Small intestine (tissue), 7 donors: ENCODE data around the gene ACAA1. TPM values are rescaled to one million over a fixed set of nuclear protein-coding genes. Genes with fewer than 3 reads are reported as not detected.
A peak's percentile ranks its signal among the peaks of the same experiment; 100 is the strongest.

ENCODE experiments used
- DNase-seq, 2 donors: peaks; one replicate each; pipeline versions ENCODE4 v3.0.0 to v3.0.0-alpha.2; 2013
- FAIRE-seq: peaks from 2 replicates; lab custom pipeline; 2012; peaks lifted over from hg19 to GRCh38; lab: Jason Lieb, UNC
- H3K27ac ChIP-seq, 3 donors: one replicate each; pipeline ENCODE4 v1.5.1; 2013; ENCODE audit warnings: low read length in 2 of 3, mild to moderate bottlenecking in 2 of 3, control low read depth in 1 of 3, inconsistent platforms in 1 of 3, low read depth in 1 of 3, moderate library complexity in 1 of 3
- H3K27me3 ChIP-seq, 3 donors: one replicate each; pipeline ENCODE4 v1.6.1; 2013; ENCODE audit warnings: low read length in 3 of 3, inconsistent platforms in 1 of 3; ENCODE audit not compliant: control insufficient read depth in 3 of 3, insufficient read depth in 3 of 3
- H3K36me3 ChIP-seq, 3 donors: one replicate each; pipeline ENCODE4 v1.6.1; 2013; ENCODE audit warnings: low read length in 3 of 3, inconsistent platforms in 1 of 3, low read depth in 1 of 3, mild to moderate bottlenecking in 1 of 3, moderate library complexity in 1 of 3; ENCODE audit not compliant: control insufficient read depth in 3 of 3, insufficient read depth in 2 of 3
- H3K4me1 ChIP-seq, 3 donors: one replicate each; pipeline ENCODE4 v1.6.1; 2013; ENCODE audit warnings: low read length in 2 of 3, inconsistent platforms in 1 of 3, low read depth in 1 of 3, mild to moderate bottlenecking in 1 of 3, moderate library complexity in 1 of 3; ENCODE audit not compliant: control insufficient read depth in 3 of 3, insufficient read depth in 2 of 3
- H3K4me3 ChIP-seq, 3 donors: one replicate each; pipeline ENCODE4 v1.5.1; 2013; ENCODE audit warnings: low read length in 3 of 3, control low read depth in 1 of 3, inconsistent platforms in 1 of 3, low read depth in 1 of 3, mild to moderate bottlenecking in 1 of 3, moderate library complexity in 1 of 3
- H3K9me3 ChIP-seq, 2 donors: one replicate each; pipeline ENCODE4 v1.6.1; 2013; ENCODE audit warnings: low read depth in 1 of 2, low read length in 1 of 2; ENCODE audit not compliant: control insufficient read depth in 2 of 2, insufficient read depth in 1 of 2
- WGBS, 3 donors: extraction: QIAGEN DNeasy Blood & Tissue Kit; methylation state at CpG; one replicate each; pipeline ENCODE4 v1.1.7; 2013; 5-methylcytosine and 5-hydroxymethylcytosine counted together
- polyA plus RNA-seq, 4 donors: library from polyadenylated mRNA; stranded (reverse) in 3 of 4; unstranded in 1 of 4; fragments of 200-250 nt in 3 of 4; fragments of 120-200 nt in 1 of 4; gene quantifications; one replicate each; pipeline versions ENCODE4 v1.2.1 to v1.2.3, GENCODE V29; 2013
- donor health status: healthy with polysubstance abuse.
- donor health status: control.
- donor health status: control.
- donor health status: Bipolar disorder and iron deficiency.
- donor health status: healthy.

ACAA1 gene
- polyA plus RNA-seq, 4 donors = 59.6 to 443 (median 210) TPM

GRCh38 chr3:38141952-38142273 lies 5.0 kb upstream of the ACAA1 start:
- peaks cover 0 to 5% (median 0%) of the 10 kb centered on the region in 3 donors for H3K27me3 ChIP-seq
- no peak overlapping the region for H3K4me3 ChIP-seq
- peaks cover 0 to 18% (median 10%) of the 10 kb centered on the region in 3 donors for H3K4me1 ChIP-seq
- WGBS, 3 donors = 68 to 94% (median 90%) methylated on average over 2 of the region's 2 CpGs
- no peak for FAIRE-seq
- peaks cover 0 to 6% of the 10 kb centered on the region in 2 donors for H3K9me3 ChIP-seq
- H3K36me3 ChIP-seq = peaks cover 0 to 25% (median 4%) of the 10 kb centered on the region in 3 donors
- no peak for DNase-seq
- no peak overlapping the region for H3K27ac ChIP-seq

- DNase-seq (no peak), FAIRE-seq (no peak)
- 92 to 96% (median 95%) methylated on average over 7 of the region's 7 CpGs for WGBS, 3 donors
Observed at GRCh38 chr3:38141173-38141951, 4.4 kb upstream of the ACAA1 start.

GRCh38 chr3:38140326-38141172 lies 3.6 kb upstream of the ACAA1 start:
- FAIRE-seq = no peak
- no peak for DNase-seq
- peaks cover 0 to 4% of the 10 kb centered on the region in 2 donors for H3K9me3 ChIP-seq
- H3K27ac ChIP-seq = no peak overlapping the region
- 95 to 97% (median 96%) methylated on average over 13 of the region's 13 CpGs for WGBS, 3 donors
- peaks cover 0 to 25% (median 4%) of the 10 kb centered on the region in 3 donors for H3K36me3 ChIP-seq
- no peaks in the 10 kb centered on the region for H3K27me3 ChIP-seq
- H3K4me3 ChIP-seq = peak overlapping the region in 1 of 3 donors; percentile 86
- peaks cover 0 to 20% (median 10%) of the 10 kb centered on the region in 3 donors for H3K4me1 ChIP-seq

More at GRCh38 chr3:38141173-38141951, 4.4 kb upstream of the ACAA1 start:
- H3K4me3 ChIP-seq = no peak overlapping the region
- peaks cover 0 to 6% of the 10 kb centered on the region in 2 donors for H3K9me3 ChIP-seq
- no peak overlapping the region for H3K27ac ChIP-seq
- peaks cover 0 to 25% (median 4%) of the 10 kb centered on the region in 3 donors for H3K36me3 ChIP-seq
- H3K27me3 ChIP-seq = peaks cover 0 to 5% (median 0%) of the 10 kb centered on the region in 3 donors
- H3K4me1 ChIP-seq = peaks cover 0 to 18% (median 10%) of the 10 kb centered on the region in 3 donors

- H3K27me3 ChIP-seq = no peaks in the 10 kb centered on the region
- H3K4me1 ChIP-seq = peaks cover 0 to 29% (median 10%) of the 10 kb centered on the region in 3 donors
- no peaks in the 10 kb centered on the region for H3K9me3 ChIP-seq
- H3K4me3 ChIP-seq = peak overlapping the region; percentile 84 to 86 (median 85)
- peaks cover 0 to 29% (median 4%) of the 10 kb centered on the region in 3 donors for H3K36me3 ChIP-seq
- DNase-seq (no peak), FAIRE-seq (no peak)
- no peak overlapping the region for H3K27ac ChIP-seq
- 75 to 84% (median 82%) methylated on average over 7 of the region's 7 CpGs for WGBS, 3 donors
Observed at GRCh38 chr3:38139652-38140051, 2.7 kb upstream of the ACAA1 start.

- peaks cover 0 to 34% (median 12%) of the 10 kb centered on the region in 3 donors for H3K4me1 ChIP-seq
- H3K9me3 ChIP-seq = no peaks in the 10 kb centered on the region
- FAIRE-seq = no peak
- peak overlapping the region; percentile 84 to 86 (median 85) for H3K4me3 ChIP-seq
- no peak for DNase-seq
- H3K27ac ChIP-seq = peak overlapping the region; percentile 84 to 98 (median 98)
- no peaks in the 10 kb centered on the region for H3K27me3 ChIP-seq
- peaks cover 0 to 31% (median 4%) of the 10 kb centered on the region in 3 donors for H3K36me3 ChIP-seq
- WGBS, 3 donors = 2 to 3% (median 2%) methylated on average over 8 of the region's 8 CpGs
Observed at GRCh38 chr3:38139191-38139590, 2.3 kb upstream of the ACAA1 start.

- Histone ChIP-seq H3K9me3 (no peaks in the 10 kb centered on the region), H3K36me3 (peaks cover 0 to 37% (median 4%) of the 10 kb centered on the region in 3 donors), H3K4me1 (peaks cover 0 to 40% (median 16%) of the 10 kb centered on the region in 3 donors), H3K4me3 (peak within 1 kb of the TSS; percentile 84 to 86 (median 85)), H3K27ac (peak within 1 kb of the TSS; percentile 84 to 98 (median 98)), H3K27me3 (no peaks in the 10 kb centered on the region)
- peak; percentile 82 to 92 for DNase-seq
- 0 to 1% (median 0%) methylated on average over 56 to 65 of the region's 65 CpGs for WGBS, 3 donors
- no peak for FAIRE-seq
Observed at GRCh38 chr3:38138349-38139190, 1.6 kb upstream of the ACAA1 start, which contains the start of gene MYD88. TSS of gene MYD88 (plus strand) at chr3:38138661. CDS start at chr3:38138701, 40 bp downstream.

- H3K4me3 ChIP-seq = peak overlapping the region; percentile 84 to 86 (median 85)
- no peaks in the 10 kb centered on the region for H3K27me3 ChIP-seq
- H3K27ac ChIP-seq = peak overlapping the region; percentile 84 to 98 (median 98)
- FAIRE-seq = no peak
- WGBS, 3 donors = 5 to 12% (median 8%) methylated on average over 22 of the region's 22 CpGs
- H3K9me3 ChIP-seq = no peaks in the 10 kb centered on the region
- peaks cover 0 to 41% (median 4%) of the 10 kb centered on the region in 3 donors for H3K36me3 ChIP-seq
- DNase-seq = peak in 1 of 2 donors; percentile 45
- peaks cover 2 to 48% (median 16%) of the 10 kb centered on the region in 3 donors for H3K4me1 ChIP-seq
Observed at GRCh38 chr3:38137615-38138348, 855 bp upstream of the ACAA1 start.
